ENCODE data around the gene NIF3L1. TPM values are rescaled to one million over a fixed set of nuclear protein-coding genes. Genes with fewer than 3 reads are reported as not detected.

Gene NIF3L1
- total and polyA plus RNA-seq, 10 of the 15 experiments (the other 5 are each of a cell fraction or from before 2014, with no cell fraction given), result 27.6 to 95.9 (median 53.8) TPM

GRCh38 chr2:200864176-200865034, 24.8 kb upstream of the NIF3L1 start, which contains the start of gene CLK1 (continued):
- TF ChIP-seq ZBTB4 (CRISPR knock-in tag; IDR thresholded peaks at IDR 0.05) (no peak), ZNF217 (IDR thresholded peaks at IDR 0.05) (no peak), POLR2A (IDR thresholded peaks at IDR 0.05; ENCODE audit: low read depth, low read length) (peak; percentile 99), RELB (IDR thresholded peaks at IDR 0.05; ENCODE audit: low read depth) (peak; percentile 95), GATAD2B (conservative IDR thresholded peaks at IDR 0.05; ENCODE audit: low read depth) (peak; percentile 31), SMC3 (IDR thresholded peaks at IDR 0.05; ENCODE audit: borderline replicate concordance, low read length) (no peak), IRF4 (IDR thresholded peaks at IDR 0.05; ENCODE audit: low read depth, low read length) (peak; percentile 34; the same call in 1 of the 2 replicates), SMAD5 (IDR thresholded peaks at IDR 0.05; ENCODE audit: low read depth) (peak; percentile 98), NFYA (IDR thresholded peaks at IDR 0.05; ENCODE audit: borderline replicate concordance, low read depth, low read length) (no peak), SREBF2 (IDR thresholded peaks at IDR 0.05; ENCODE audit: low read length) (no peak), NR2C1 (IDR thresholded peaks at IDR 0.05) (peak; percentile 79), GABPA (IDR thresholded peaks at IDR 0.05; ENCODE audit: low read depth) (0 out of 2 replicates have a peak, but pooled peaks have one; percentile 40), SREBF1 (IDR thresholded peaks at IDR 0.05; ENCODE audit: low read length) (no peak), MTA2 (IDR thresholded peaks at IDR 0.05; ENCODE audit: low read depth) (0 out of 2 replicates have a peak, but pooled peaks have one; percentile 29), MEF2B (IDR thresholded peaks at IDR 0.05; ENCODE audit: partially characterized antibody, poor library complexity, severe bottlenecking) (peak; percentile 25), KLF5 (IDR thresholded peaks at IDR 0.05; ENCODE audit: partially characterized antibody) (peak; percentile 38), RELA (IDR thresholded peaks at IDR 0.05; ENCODE audit: borderline replicate concordance, partially characterized antibody) (no peak), BRCA1 (IDR thresholded peaks at IDR 0.05; ENCODE audit: low read depth, low read length) (no peak), BCL11A (IDR thresholded peaks at IDR 0.05; ENCODE audit: low read depth, low read length) (0 out of 2 replicates have a peak, but pooled peaks have one; percentile 36), KAT2A (conservative IDR thresholded peaks at IDR 0.05; ENCODE audit: control insufficient read depth, low read depth, low read length) (no peak), PAX5 (IDR thresholded peaks at IDR 0.05; ENCODE audit: borderline replicate concordance, low read depth, low read length) (peak; percentile 84), ZSCAN29 (IDR thresholded peaks at IDR 0.05) (no peak), LARP7 (IDR thresholded peaks at IDR 0.05) (peak; percentile 98), CREM (IDR thresholded peaks at IDR 0.05; ENCODE audit: low read depth) (peak; percentile 97), EED (IDR thresholded peaks at IDR 0.05; ENCODE audit: low read depth) (0 out of 2 replicates have a peak, but pooled peaks have one; percentile 45), IRF3 (IDR thresholded peaks at IDR 0.05) (no peak), CEBPB (IDR thresholded peaks at IDR 0.05; ENCODE audit: borderline replicate concordance in 1 of 2, low read depth in 2 of 2, low read length in 2 of 2) (no peak; a peak in 1 of 4 replicates), SRF (IDR thresholded peaks at IDR 0.05; ENCODE audit: low read depth in 2 of 2, low read length in 2 of 2) (no peak)
